GM23338 (cell line): ENCODE measurements around the gene C14orf180. TPM values are rescaled to one million over a fixed set of nuclear protein-coding genes. Genes with fewer than 3 reads are reported as not detected.

Experiments used
- ATAC-seq: fragments of 200-7000 bp; cut with Tn5 transposase; 3 replicates; pipeline ENCODE4 v1.9.1; 2020
- DNase-seq: peaks from one replicate; pipeline ENCODE4 v3.0.0-alpha.2; 2015; ENCODE audit warnings: low spot score
- H2AFZ ChIP-seq: fragments of 200-600 bp; sonication (generic); 2 replicates; pipeline ENCODE4 v1.8.0; 2016; ENCODE audit warnings: antibody characterized with exemption, mild to moderate bottlenecking, moderate library complexity
- H3F3A ChIP-seq: fragments of 200-600 bp; sonication (generic); replicated peaks from 2 replicates; pipeline ENCODE4 v1.8.0; 2017; ENCODE audit warnings: antibody characterized with exemption, mixed run types, low read depth
- H3K27ac ChIP-seq: fragments of 200-600 bp; sonication (generic); 2 replicates; pipeline ENCODE4 v1.6.1; 2016; ENCODE audit warnings: low read depth
- H3K27me3 ChIP-seq: fragments of 200-600 bp; sonication (generic); 2 replicates; pipeline ENCODE4 v1.8.0; 2016; ENCODE audit warnings: mild to moderate bottlenecking, mixed run types, moderate library complexity; ENCODE audit not compliant: insufficient read depth
- H3K36me3 ChIP-seq: fragments of 200-600 bp; sonication (generic); 2 replicates; pipeline ENCODE4 v1.8.0; 2016; ENCODE audit warnings: mild to moderate bottlenecking; ENCODE audit not compliant: insufficient read depth
- H3K4me1 ChIP-seq: fragments of 200-600 bp; sonication (generic); 2 replicates; pipeline ENCODE4 v1.8.0; 2016; ENCODE audit warnings: mild to moderate bottlenecking, moderate library complexity; ENCODE audit not compliant: insufficient read depth
- H3K4me2 ChIP-seq: fragments of 200-600 bp; sonication (generic); 2 replicates; pipeline ENCODE4 v1.7.1; 2017; ENCODE audit warnings: mixed run types
- H3K4me3 ChIP-seq: fragments of 200-600 bp; sonication (generic); 2 replicates; pipeline ENCODE4 v1.6.1; 2016; ENCODE audit warnings: mixed run types
- H3K79me2 ChIP-seq: fragments of 200-600 bp; sonication (generic); replicated peaks from 2 replicates; pipeline ENCODE4 v1.8.0; 2017; ENCODE audit warnings: mild to moderate bottlenecking; ENCODE audit not compliant: insufficient read depth
- H3K9me2 ChIP-seq: fragments of 200-600 bp; sonication (generic); 2 replicates; pipeline ENCODE4 v1.8.0; 2017; ENCODE audit not compliant: insufficient read depth
- H4K20me1 ChIP-seq: fragments of 200-600 bp; sonication (generic); replicated peaks from 2 replicates; pipeline ENCODE4 v1.8.0; 2017; ENCODE audit warnings: mild to moderate bottlenecking; ENCODE audit not compliant: insufficient read depth
- H3K27ac Mint-ChIP-seq: 2 replicates; pipeline ENCODE4 v1.8.0; 2020; ENCODE audit warnings: inconsistent platforms, mild to moderate bottlenecking, moderate library complexity, mixed read lengths
- H3K27me3 Mint-ChIP-seq: 3 replicates; pipeline ENCODE4 v1.8.0; 2022; ENCODE audit warnings: low read depth, mild to moderate bottlenecking, moderate library complexity, mixed read lengths, inconsistent platforms; ENCODE audit not compliant: insufficient read depth, poor library complexity
- H3K36me3 Mint-ChIP-seq: 3 replicates; pipeline ENCODE4 v1.8.0; 2021; ENCODE audit warnings: low read depth, mild to moderate bottlenecking, inconsistent platforms, moderate library complexity, mixed read lengths
- H3K4me1 Mint-ChIP-seq: 3 replicates; pipeline ENCODE4 v1.8.0; 2020; ENCODE audit warnings: mild to moderate bottlenecking, inconsistent platforms, mixed read lengths
- H3K4me3 Mint-ChIP-seq: 3 replicates; pipeline ENCODE4 v1.8.0; 2021; ENCODE audit warnings: moderate library complexity, mild to moderate bottlenecking, inconsistent platforms, mixed read lengths
- H3K9me3 Mint-ChIP-seq: 3 replicates; pipeline ENCODE4 v1.8.0; 2020; ENCODE audit warnings: moderate library complexity, mild to moderate bottlenecking, inconsistent platforms, mixed read lengths
- CREB1 ChIP-seq: fragments of 250-450 bp; sonication (Bioruptor Pico); IDR thresholded peaks from 2 replicates; pipeline ENCODE4 v1.5.0; 2020; ENCODE audit warnings: low read depth, mild to moderate bottlenecking, moderate library complexity
- CTCF ChIP-seq, 2 experiments: fragments of 200-600 bp in 1 of 2; sonication (generic) in 1 of 2; conservative IDR thresholded peaks; 2 replicates each; pipeline versions ENCODE4 v1.5.1 to v1.6.1; 2016 to 2017; ENCODE audit warnings: antibody characterized with exemption in 2 of 2, low read depth in 2 of 2, mild to moderate bottlenecking in 2 of 2, moderate library complexity in 1 of 2
- ETS1 ChIP-seq: IDR thresholded peaks from 2 replicates; pipeline ENCODE4 v1.6.1; 2016; ENCODE audit warnings: antibody characterized with exemption
- EZH2 ChIP-seq: fragments of 200-600 bp; sonication (generic); IDR thresholded peaks from one replicate; pipeline ENCODE4 v1.8.0; 2017; ENCODE audit warnings: antibody characterized with exemption, mild to moderate bottlenecking, low read depth; ENCODE audit not compliant: unreplicated experiment
- EZH2phosphoT487 ChIP-seq: fragments of 200-600 bp; sonication (generic); IDR thresholded peaks from one replicate; pipeline ENCODE4 v1.8.1; 2018; ENCODE audit warnings: antibody characterized with exemption; ENCODE audit not compliant: unreplicated experiment
- JUNB ChIP-seq: IDR thresholded peaks from one replicate; pipeline ENCODE4 v1.6.1; 2016; ENCODE audit warnings: antibody characterized with exemption; ENCODE audit not compliant: unreplicated experiment
- NANOG ChIP-seq: IDR thresholded peaks from 2 replicates; pipeline ENCODE4 v1.6.1; 2016; ENCODE audit warnings: antibody characterized with exemption, borderline replicate concordance
- POLR2AphosphoS5 ChIP-seq: IDR thresholded peaks from 2 replicates; pipeline ENCODE4 v1.6.1; 2016; ENCODE audit warnings: antibody characterized with exemption, low read depth
- STAT1 ChIP-seq: IDR thresholded peaks from one replicate; pipeline ENCODE4 v1.6.1; 2016; ENCODE audit warnings: antibody characterized with exemption; ENCODE audit not compliant: unreplicated experiment
- ZNF114 ChIP-seq: fragments of 250-450 bp; sonication (Bioruptor Pico); IDR thresholded peaks from 2 replicates; pipeline ENCODE4 v1.5.0; 2020; ENCODE audit warnings: mild to moderate bottlenecking, moderate library complexity
- ZNF331 ChIP-seq: fragments of 250-450 bp; sonication (Bioruptor Pico); IDR thresholded peaks from 2 replicates; pipeline ENCODE4 v1.5.0; 2020; ENCODE audit warnings: low read depth, mild to moderate bottlenecking, moderate library complexity
- polyA plus RNA-seq: library from polyadenylated mRNA; unstranded; fragments of >200 nt; fragmentation: Nextera tagmentation; extraction: Ambion mirVana; gene quantifications from 2 replicates; pipeline ENCODE4 v1.2.1, GENCODE V29; 2016
- total RNA-seq: library from RNA; depleted of rRNA; stranded (reverse); fragments of >200 nt; shearing (Covaris generic); gene quantifications from 2 replicates; pipeline ENCODE4 v1.2.3, GENCODE V29; 2014
- TF ChIP-seq, protein P1 (sequence below): fragments of 250-450 bp; sonication (Bioruptor Pico); IDR thresholded peaks from 2 replicates; pipeline ENCODE4 v1.5.0; 2020; ENCODE audit warnings: mild to moderate bottlenecking, moderate library complexity
- TF ChIP-seq, protein P2 (sequence below): IDR thresholded peaks from one replicate; pipeline ENCODE4 v1.6.1; 2018; ENCODE audit warnings: antibody characterized with exemption; ENCODE audit not compliant: unreplicated experiment

Gene C14orf180
- total and polyA plus RNA-seq, 2 experiments from 2014 or later, result not detected

DNA sequence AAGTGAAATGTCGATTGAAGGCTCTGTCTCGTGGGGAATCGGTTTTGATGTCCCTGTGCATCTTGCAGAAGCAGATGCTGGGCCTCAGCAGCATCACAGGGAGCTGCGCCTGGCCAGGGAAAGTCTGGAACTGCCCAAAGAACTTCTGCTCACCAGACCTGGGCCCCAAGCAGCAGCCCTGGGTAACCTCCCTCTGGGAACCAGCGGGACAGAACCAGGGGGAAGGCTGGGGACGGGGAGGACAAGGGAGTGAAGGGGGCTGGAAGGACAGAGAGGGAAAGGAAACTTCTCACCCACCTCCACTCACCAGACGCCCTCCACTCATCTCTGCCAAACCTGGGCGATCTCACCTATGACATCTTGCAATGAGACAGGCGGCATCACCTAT is 26.8 kb upstream of the C14orf180 start:
- Mint-ChIP-seq H3K27ac (no peak overlapping the region), H3K9me3 (no peaks in the 10 kb centered on the region)
- H3K79me2 ChIP-seq, result no peaks in the 10 kb centered on the region

More for the DNA sequence above, 26.8 kb upstream of the C14orf180 start:
- Histone ChIP-seq H3K27me3 (no peaks in the 10 kb centered on the region), H3K4me1 (no peaks in the 10 kb centered on the region), H3K4me3 (no peak overlapping the region), H3F3A (no peaks in the 10 kb centered on the region), H4K20me1 (no peaks in the 10 kb centered on the region), H3K36me3 (no peaks in the 10 kb centered on the region), H3K27ac (no peak overlapping the region), H2AFZ (no peak overlapping the region), H3K4me2 (no peak overlapping the region), H3K9me2 (no peaks in the 10 kb centered on the region)
- Mint-ChIP-seq H3K4me1 (peaks cover 8% of the 10 kb centered on the region), H3K4me3 (no peak overlapping the region), H3K36me3 (no peaks in the 10 kb centered on the region), H3K27me3 (peaks cover 6% of the 10 kb centered on the region)
- DNase-seq, result no peak
- no peak for ATAC-seq
- TF ChIP-seq EZH2phosphoT487, result no peak
- no peak for TF ChIP-seq EZH2
- TF ChIP-seq JUNB, result no peak
- TF ChIP-seq ZNF114 (CRISPR knock-in tag), result no peak
- no peak for TF ChIP-seq NANOG
- no peak for TF ChIP-seq CTCF (conservative IDR thresholded peaks at IDR 0.05; ENCODE audit: low read depth in 2 of 2)
- TF ChIP-seq ETS1, result no peak
- TF ChIP-seq, protein P1, sequence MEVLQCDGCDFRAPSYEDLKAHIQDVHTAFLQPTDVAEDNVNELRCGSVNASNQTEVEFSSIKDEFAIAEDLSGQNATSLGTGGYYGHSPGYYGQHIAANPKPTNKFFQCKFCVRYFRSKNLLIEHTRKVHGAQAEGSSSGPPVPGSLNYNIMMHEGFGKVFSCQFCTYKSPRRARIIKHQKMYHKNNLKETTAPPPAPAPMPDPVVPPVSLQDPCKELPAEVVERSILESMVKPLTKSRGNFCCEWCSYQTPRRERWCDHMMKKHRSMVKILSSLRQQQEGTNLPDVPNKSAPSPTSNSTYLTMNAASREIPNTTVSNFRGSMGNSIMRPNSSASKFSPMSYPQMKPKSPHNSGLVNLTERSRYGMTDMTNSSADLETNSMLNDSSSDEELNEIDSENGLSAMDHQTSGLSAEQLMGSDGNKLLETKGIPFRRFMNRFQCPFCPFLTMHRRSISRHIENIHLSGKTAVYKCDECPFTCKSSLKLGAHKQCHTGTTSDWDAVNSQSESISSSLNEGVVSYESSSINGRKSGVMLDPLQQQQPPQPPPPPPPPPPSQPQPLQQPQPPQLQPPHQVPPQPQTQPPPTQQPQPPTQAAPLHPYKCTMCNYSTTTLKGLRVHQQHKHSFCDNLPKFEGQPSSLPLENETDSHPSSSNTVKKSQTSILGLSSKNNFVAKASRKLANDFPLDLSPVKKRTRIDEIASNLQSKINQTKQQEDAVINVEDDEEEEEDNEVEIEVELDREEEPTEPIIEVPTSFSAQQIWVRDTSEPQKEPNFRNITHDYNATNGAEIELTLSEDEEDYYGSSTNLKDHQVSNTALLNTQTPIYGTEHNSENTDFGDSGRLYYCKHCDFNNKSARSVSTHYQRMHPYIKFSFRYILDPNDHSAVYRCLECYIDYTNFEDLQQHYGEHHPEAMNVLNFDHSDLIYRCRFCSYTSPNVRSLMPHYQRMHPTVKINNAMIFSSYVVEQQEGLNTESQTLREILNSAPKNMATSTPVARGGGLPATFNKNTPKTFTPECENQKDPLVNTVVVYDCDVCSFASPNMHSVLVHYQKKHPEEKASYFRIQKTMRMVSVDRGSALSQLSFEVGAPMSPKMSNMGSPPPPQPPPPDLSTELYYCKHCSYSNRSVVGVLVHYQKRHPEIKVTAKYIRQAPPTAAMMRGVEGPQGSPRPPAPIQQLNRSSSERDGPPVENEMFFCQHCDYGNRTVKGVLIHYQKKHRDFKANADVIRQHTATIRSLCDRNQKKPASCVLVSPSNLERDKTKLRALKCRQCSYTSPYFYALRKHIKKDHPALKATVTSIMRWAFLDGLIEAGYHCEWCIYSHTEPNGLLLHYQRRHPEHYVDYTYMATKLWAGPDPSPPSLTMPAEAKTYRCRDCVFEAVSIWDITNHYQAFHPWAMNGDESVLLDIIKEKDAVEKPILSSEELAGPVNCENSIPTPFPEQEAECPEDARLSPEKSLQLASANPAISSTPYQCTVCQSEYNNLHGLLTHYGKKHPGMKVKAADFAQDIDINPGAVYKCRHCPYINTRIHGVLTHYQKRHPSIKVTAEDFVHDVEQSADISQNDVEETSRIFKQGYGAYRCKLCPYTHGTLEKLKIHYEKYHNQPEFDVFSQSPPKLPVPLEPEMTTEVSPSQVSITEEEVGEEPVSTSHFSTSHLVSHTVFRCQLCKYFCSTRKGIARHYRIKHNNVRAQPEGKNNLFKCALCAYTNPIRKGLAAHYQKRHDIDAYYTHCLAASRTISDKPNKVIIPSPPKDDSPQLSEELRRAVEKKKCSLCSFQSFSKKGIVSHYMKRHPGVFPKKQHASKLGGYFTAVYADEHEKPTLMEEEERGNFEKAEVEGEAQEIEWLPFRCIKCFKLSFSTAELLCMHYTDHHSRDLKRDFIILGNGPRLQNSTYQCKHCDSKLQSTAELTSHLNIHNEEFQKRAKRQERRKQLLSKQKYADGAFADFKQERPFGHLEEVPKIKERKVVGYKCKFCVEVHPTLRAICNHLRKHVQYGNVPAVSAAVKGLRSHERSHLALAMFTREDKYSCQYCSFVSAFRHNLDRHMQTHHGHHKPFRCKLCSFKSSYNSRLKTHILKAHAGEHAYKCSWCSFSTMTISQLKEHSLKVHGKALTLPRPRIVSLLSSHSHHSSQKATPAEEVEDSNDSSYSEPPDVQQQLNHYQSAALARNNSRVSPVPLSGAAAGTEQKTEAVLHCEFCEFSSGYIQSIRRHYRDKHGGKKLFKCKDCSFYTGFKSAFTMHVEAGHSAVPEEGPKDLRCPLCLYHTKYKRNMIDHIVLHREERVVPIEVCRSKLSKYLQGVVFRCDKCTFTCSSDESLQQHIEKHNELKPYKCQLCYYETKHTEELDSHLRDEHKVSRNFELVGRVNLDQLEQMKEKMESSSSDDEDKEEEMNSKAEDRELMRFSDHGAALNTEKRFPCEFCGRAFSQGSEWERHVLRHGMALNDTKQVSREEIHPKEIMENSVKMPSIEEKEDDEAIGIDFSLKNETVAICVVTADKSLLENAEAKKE, result no peak
- TF ChIP-seq, protein P2, sequence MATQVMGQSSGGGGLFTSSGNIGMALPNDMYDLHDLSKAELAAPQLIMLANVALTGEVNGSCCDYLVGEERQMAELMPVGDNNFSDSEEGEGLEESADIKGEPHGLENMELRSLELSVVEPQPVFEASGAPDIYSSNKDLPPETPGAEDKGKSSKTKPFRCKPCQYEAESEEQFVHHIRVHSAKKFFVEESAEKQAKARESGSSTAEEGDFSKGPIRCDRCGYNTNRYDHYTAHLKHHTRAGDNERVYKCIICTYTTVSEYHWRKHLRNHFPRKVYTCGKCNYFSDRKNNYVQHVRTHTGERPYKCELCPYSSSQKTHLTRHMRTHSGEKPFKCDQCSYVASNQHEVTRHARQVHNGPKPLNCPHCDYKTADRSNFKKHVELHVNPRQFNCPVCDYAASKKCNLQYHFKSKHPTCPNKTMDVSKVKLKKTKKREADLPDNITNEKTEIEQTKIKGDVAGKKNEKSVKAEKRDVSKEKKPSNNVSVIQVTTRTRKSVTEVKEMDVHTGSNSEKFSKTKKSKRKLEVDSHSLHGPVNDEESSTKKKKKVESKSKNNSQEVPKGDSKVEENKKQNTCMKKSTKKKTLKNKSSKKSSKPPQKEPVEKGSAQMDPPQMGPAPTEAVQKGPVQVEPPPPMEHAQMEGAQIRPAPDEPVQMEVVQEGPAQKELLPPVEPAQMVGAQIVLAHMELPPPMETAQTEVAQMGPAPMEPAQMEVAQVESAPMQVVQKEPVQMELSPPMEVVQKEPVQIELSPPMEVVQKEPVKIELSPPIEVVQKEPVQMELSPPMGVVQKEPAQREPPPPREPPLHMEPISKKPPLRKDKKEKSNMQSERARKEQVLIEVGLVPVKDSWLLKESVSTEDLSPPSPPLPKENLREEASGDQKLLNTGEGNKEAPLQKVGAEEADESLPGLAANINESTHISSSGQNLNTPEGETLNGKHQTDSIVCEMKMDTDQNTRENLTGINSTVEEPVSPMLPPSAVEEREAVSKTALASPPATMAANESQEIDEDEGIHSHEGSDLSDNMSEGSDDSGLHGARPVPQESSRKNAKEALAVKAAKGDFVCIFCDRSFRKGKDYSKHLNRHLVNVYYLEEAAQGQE, result no peak
- no peak for TF ChIP-seq ZNF331 (CRISPR knock-in tag)
- TF ChIP-seq CREB1 (CRISPR knock-in tag), result no peak
- TF ChIP-seq STAT1, result no peak
- no peak for TF ChIP-seq POLR2AphosphoS5
